Smooth muscle cell of the coronary artery (primary cell): ENCODE results near the gene INCA1. TPM values are rescaled to one million over a fixed set of nuclear protein-coding genes. Genes with fewer than 3 reads are reported as not detected.

Source experiments
- total RNA-seq: library from RNA; depleted of rRNA; stranded (reverse); fragments of >200 nt; gene quantifications from 2 replicates; pipeline ENCODE4 v1.2.3, GENCODE V29; 2014; ENCODE audit warnings: low replicate concordance

INCA1 gene, protein sequence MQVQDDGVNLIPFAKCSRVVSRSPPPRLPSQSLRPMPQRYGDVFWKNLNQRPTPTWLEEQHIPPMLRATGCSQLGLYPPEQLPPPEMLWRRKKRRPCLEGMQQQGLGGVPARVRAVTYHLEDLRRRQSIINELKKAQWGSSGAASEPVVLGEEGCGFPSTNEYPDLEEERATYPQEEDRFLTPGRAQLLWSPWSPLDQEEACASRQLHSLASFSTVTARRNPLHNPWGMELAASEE
- 0.30 and 1.1 TPM in 2 replicates for total RNA-seq

DNA sequence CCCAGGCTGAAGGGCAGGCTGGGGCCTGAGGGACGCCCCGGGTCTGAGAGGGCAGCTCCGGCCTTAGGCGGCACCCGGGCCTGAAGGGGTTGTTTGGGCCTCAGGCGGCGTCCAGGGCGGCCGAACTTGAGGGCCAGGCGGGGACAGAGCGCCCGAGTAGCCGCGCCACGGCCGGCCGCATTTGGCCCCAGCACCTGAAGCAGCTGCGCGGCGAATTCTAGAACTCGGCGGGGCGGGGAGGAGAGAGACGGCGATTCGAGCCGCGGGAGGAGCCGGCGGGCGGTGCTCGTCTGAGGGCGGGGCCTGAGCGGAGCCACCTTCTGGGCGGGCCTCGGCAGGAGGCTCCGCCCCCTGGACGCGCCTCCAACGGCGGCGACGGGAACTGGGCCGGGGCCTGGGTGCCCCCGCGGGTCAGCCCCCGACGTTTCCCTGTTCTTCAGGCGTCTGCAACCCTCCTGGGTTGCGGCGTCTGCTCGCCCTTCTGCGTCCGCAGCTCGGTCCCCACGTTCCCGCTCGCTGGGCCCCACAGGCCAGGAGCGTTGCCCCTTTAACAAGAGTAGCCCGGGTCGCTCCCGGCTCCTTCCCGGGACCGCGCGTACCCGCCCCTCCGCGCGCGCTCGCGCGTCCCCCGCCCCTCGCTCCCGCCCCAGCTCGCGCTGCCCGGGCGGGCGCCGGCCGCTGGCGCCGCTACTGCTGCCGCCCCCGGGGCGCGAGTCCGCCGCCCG, at the start of gene INCA1, which contains the start of gene KIF1C:
TSS of gene INCA1 (minus strand) at position 221 of the 725 bp plus-strand sequence. CDS start 3,085 bp downstream, outside the sequence.
TSS of gene KIF1C (plus strand) at position 649 of the 725 bp plus-strand sequence. CDS start 2,297 bp downstream, outside the sequence.

DNA sequence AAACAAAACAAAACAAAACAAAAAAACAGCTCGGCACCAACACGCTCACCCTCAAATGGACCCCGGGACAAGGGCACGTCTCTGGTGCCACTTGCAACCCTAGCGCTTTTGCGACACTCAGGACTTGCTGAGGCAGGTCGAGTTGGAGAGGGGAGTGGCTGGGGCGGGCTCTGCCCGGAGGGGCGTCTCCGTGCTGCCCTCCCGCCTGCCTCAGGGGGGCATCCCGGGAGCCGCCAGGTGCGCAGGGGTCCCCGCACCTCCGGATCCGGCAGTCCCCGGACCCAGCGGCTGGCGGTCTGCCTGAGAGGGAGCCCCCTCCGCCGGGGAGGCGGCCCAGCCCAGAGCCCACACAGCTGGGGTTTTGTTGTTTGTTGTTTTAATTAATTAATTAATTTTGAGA, 38.0 kb upstream of the INCA1 start, which contains the start of gene SLC52A1:
TSS of gene SLC52A1 (minus strand) at position 112 of the 400 bp plus-strand sequence. CDS start 820 bp downstream, outside the sequence.

DNA sequence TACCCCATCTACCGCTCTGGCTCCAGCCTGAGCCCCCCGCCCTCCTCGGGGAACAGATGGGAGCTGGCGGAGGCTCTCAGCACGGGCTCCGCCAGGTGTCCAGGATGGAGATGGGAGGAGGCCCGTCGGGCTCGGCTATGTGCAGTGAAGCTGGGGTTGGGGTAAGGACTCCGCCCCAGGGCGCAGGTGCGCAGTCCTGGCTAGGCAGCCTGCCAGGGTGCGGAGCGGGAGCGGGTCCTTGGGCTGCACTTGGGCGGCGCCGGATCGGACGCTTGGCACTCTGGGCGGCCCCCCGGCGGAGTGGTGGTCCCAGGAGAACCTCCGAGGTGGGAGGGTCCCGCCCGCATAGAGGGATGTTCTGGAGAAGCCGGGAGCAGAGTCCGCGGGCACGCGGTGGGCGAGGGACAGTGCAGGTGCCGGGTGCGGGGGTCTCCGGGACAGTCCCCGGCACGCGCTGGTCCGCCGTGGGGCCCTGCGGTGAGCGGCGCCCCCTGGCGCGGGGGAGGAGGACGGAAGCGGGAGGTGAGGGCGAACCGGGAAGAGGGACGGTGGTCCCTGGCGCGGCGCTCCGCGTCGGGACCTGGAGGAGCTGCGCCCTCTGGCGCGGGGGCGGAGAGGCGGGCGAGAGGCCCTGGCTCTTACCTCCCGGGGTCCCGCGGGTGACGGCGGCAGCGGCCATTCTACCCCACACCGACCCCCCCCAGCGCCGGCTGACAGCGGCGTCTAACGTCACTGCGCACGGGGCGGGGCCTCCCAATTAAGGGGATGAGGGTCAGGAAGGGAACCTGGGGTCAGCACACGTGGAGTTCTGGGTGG, 10.2 kb downstream of the INCA1 start, which contains the start of gene CAMTA2:
TSS of gene CAMTA2 (minus strand) at position 725 of the 816 bp plus-strand sequence. CDS start 1,453 bp downstream, outside the sequence.

DNA sequence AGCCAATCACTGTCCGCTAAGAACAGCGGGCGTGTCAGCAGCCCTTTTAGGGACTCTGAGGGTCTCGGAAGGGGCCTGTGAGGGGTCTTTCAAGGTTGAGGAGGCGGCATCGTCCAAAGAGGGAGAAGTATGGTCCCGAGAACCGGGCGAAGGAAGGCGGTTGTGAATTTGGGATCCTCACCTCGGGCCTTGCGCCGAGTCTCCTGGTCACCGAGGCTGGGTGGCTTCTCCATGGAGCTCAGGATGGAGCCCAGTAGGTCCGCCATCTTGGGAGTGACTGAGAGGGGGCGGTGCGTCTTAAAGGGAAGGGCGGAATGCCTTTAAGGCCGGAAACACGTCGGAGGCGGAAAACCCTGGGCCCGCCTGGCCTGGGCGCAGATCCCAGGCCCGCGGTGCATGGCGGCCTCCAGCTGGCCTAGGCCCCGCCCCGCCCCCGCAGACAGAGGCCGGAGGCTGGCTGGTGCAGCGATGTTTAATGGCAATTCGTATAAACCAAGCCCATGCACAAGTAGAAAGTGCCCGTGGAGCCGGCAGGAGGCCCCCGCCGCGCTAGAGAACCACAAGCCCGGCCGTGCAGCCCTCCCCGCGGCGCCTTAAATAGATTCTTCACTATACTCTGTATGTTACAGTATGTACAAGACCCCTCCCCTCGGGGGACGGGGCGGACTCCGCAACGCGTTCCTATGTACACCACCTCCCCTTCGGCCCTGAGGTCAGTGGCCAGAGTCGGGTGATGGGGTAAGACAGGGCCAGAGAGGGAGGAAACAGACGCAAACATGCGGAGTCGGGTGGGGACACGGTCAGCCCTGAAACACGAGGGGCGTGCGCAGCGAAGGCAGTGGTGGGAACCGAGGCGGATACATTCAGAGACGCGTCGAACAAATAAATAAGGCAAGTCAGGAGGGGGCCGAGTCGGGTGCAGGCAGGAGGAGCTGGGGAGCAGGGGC, 29.5 kb downstream of the INCA1 start, which contains the start of gene SPAG7:
TSS of gene SPAG7 (minus strand) at position 279 of the 947 bp plus-strand sequence. CDS start at position 266, 13 bp downstream.

DNA sequence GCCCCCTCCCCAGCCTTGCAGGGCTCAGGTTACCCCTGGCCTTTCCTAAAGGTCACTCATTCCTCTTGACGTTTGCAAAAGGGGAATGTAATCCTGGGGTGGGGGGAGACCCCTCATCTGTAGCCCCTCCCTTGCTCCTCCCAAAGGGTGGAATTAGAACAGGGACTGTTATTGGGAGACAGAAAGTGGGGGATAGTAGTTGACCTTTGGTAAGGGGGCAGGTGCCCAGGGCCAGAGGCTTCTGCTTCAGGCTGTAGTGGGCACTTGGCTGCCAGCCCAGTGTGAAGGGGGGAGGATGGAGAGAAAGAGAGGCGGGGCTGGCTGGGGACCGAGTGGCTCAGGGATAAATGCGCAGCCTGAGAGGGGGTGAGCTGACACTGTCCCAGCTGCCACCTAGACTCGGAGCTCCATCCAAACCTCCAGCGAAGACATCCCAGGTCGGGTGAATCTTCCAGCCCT, 46.5 kb downstream of the INCA1 start, which contains the start of gene ENO3:
TSS of gene ENO3 (plus strand) at position 374 of the 459 bp plus-strand sequence. CDS start 711 bp downstream, outside the sequence.

DNA sequence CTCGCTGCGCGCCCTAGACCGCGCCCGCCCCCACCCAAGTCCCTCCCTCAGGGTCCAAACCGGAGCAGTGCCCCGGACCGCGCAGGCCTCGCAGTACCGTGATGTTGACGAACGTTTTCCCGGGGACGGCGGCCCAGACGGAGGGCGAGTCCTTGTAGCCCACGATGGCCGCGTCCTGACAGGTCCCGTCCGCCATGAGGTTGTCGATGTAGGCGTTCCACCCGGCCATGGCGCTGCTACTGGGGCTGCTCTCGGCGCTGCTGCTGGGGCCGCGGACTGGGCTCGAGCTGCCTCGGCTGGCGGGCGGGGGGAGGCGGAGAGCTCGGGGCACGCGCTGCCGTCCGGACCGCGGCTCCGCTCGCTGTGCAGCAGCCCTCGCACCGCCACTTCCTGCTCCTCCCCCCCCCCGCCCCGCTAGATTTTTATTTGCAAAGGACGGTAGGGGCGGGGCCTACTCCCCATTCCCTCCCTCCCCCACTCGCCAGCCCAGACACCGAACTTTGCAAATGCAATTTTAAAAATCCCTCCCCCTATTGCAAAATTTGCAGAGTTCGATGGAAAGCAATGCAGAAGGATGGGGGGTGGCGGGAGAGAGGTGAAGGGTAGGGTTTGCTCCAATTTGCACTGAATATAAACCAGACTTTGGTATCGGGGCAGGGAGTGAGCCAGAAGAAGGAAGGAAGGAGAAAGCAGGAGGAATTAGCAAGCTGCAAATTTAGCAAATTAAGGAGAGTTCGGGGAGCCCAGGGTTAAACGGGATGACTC, 49.0 kb downstream of the INCA1 start, which contains the start of gene PFN1:
TSS of gene PFN1 (minus strand) at position 365 of the 765 bp plus-strand sequence. CDS start at position 229, 136 bp downstream.

DNA sequence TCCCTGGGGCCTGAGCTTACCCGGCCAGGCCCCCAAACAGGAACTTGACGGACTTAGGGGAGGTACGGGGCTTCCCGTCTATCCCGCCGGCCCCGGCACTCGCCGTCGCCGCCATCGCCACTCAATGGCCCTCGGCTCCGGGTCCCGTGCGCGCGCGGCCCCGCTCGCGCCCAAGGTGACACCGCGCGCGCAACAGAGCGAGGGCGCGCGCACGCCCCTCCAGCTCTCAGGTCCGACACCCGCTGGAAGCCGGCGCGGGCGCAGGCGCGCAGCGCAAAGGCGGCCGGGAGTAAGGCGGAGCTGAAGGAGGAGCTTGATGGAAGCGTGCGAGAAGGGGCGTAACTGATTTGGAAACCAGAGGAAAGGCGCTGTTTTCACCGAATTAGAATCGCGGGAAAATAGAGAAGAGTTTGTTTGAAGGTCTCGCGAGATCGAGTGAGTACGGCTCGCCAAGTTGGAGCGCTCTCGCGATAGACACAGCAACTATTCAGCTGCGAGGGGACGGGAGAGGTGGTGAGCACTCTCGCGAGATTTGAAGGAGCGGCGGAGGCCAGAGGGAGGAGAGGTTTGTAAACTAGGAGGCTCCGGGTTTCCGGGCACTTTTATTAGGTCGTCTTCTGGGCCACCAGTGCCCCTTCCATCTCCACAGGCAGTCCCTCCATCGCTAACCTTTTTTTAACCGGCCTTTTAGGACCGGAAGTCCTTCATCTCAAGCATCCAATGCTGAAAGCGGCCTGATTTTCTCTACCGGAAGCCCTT, 57.3 kb downstream of the INCA1 start, which contains the start of the genes RNF167 and SLC25A11:
TSS of gene RNF167 (plus strand) at position 473 of the 759 bp plus-strand sequence. CDS start 642 bp downstream, outside the sequence.
TSS of gene SLC25A11 (minus strand) at position 251 of the 759 bp plus-strand sequence. CDS start at position 115, 136 bp downstream.

Other genes with a start within 250 kb of the INCA1 start
- not detected in 2 replicates for gene TM4SF5, start 225.6 kb downstream of the INCA1 start, total RNA-seq
- gene VMO1, start 211.2 kb downstream of the INCA1 start, total RNA-seq = 0.08 and 0.23 TPM in 2 replicates
- gene GLTPD2, start 208.6 kb downstream of the INCA1 start, total RNA-seq = not detected in 2 replicates
- gene PSMB6, start 201.4 kb downstream of the INCA1 start, total RNA-seq = 121 and 237 TPM in 2 replicates
- 15.1 and 16.5 TPM in 2 replicates for gene PLD2, start 190.4 kb downstream of the INCA1 start, total RNA-seq
- 20.7 and 36.0 TPM in 2 replicates for gene MINK1, start 164.2 kb downstream of the INCA1 start, total RNA-seq
- gene C17orf107, start 98.0 kb downstream of the INCA1 start, total RNA-seq = 2.1 and 7.4 TPM in 2 replicates
- 0.38 and 0.47 TPM in 2 replicates for gene CHRNE, start 94.4 kb downstream of the INCA1 start, total RNA-seq
- gene GP1BA, start 65.2 kb downstream of the INCA1 start, total RNA-seq = not detected in 2 replicates
- 51.1 and 76.2 TPM in 2 replicates for gene SLC25A11, start 57.5 kb downstream of the INCA1 start, total RNA-seq
- 12.1 and 13.3 TPM in 2 replicates for gene RNF167, start 57.3 kb downstream of the INCA1 start, total RNA-seq
- gene PFN1, start 49.0 kb downstream of the INCA1 start, total RNA-seq = 665 and 1,065 TPM in 2 replicates
- 2.7 and 4.9 TPM in 2 replicates for gene ENO3, start 46.4 kb downstream of the INCA1 start, total RNA-seq
- 44.5 and 69.5 TPM in 2 replicates for gene SPAG7, start 29.7 kb downstream of the INCA1 start, total RNA-seq
- 4.1 TPM in 2 replicates for gene CAMTA2, start 9.8 kb downstream of the INCA1 start, total RNA-seq
- 67.5 and 86.1 TPM in 2 replicates for gene KIF1C, start 428 bp upstream of the INCA1 start, total RNA-seq
- 0.15 and 0.82 TPM in 2 replicates for gene SLC52A1, start 37.9 kb upstream of the INCA1 start, total RNA-seq
- gene ZFP3, start 80.9 kb upstream of the INCA1 start, total RNA-seq = 0.47 and 0.90 TPM in 2 replicates
- gene ZNF232, start 114.4 kb upstream of the INCA1 start, total RNA-seq = 4.2 and 4.7 TPM in 2 replicates
- gene USP6, start 118.5 kb upstream of the INCA1 start, total RNA-seq = not detected in 2 replicates
- gene ZNF594, start 194.3 kb upstream of the INCA1 start, total RNA-seq = 3.3 and 5.3 TPM in 2 replicates
- gene SCIMP, start 237.3 kb upstream of the INCA1 start, total RNA-seq = not detected in 2 replicates